NCI-H748 (cell line): ENCODE results near the gene CIDEC.
"Not testable (repeated sequence)": the region's sequence is repeated elsewhere in the genome, so short reads cannot be mapped to it uniquely, and the experiment has no call there.

Experiments used
- DNase-seq: peaks from one replicate; lab custom pipeline; 2025; ENCODE audit not compliant: unreplicated experiment; lab: John Stamatoyannopoulos, UW

Gene CIDEC

GRCh38 chr3:9878700-9879099 lies 1.4 kb downstream of the CIDEC start:
- no peak for DNase-seq

- DNase-seq: no peak
Measured at GRCh38 chr3:9876991-9877390, 3.1 kb downstream of the CIDEC start.

GRCh38 chr3:9876255-9876654 lies 3.8 kb downstream of the CIDEC start:
- not testable (repeated sequence) for DNase-seq

GRCh38 chr3:9875448-9875847 lies 4.6 kb downstream of the CIDEC start:
- peak; percentile 65 for DNase-seq

- DNase-seq: not testable (repeated sequence)
Measured at GRCh38 chr3:9872067-9872466, 8.0 kb downstream of the CIDEC start.

- DNase-seq: no peak
Measured at GRCh38 chr3:9870978-9871377, 9.1 kb downstream of the CIDEC start.

GRCh38 chr3:9869955-9870354 lies 10.1 kb downstream of the CIDEC start:
- no peak for DNase-seq

GRCh38 chr3:9867106-9867505 lies 12.9 kb downstream of the CIDEC start:
- DNase-seq: no peak

- DNase-seq: no peak
Measured at GRCh38 chr3:9866639-9867038, 13.4 kb downstream of the CIDEC start.

GRCh38 chr3:9865125-9865637 lies 14.9 kb downstream of the CIDEC start:
- DNase-seq: not testable (repeated sequence)

GRCh38 chr3:9864200-9864927 lies 15.7 kb downstream of the CIDEC start:
- peak; percentile 63 for DNase-seq

GRCh38 chr3:9863058-9863772 lies 16.8 kb downstream of the CIDEC start:
- DNase-seq: no peak

- no peak for DNase-seq
Measured at GRCh38 chr3:9862391-9863057, 17.5 kb downstream of the CIDEC start.

GRCh38 chr3:9861626-9862130 lies 18.4 kb downstream of the CIDEC start:
- DNase-seq: no peak

- DNase-seq: no peak
Measured at GRCh38 chr3:9861201-9861600, 18.9 kb downstream of the CIDEC start.

- DNase-seq: no peak
Measured at GRCh38 chr3:9859530-9860025, 20.5 kb downstream of the CIDEC start.

- DNase-seq: no peak
Measured at GRCh38 chr3:9855594-9855993, 24.5 kb downstream of the CIDEC start.

- peak; percentile 29 for DNase-seq
Measured at GRCh38 chr3:9854291-9854940, 25.6 kb downstream of the CIDEC start.

- no peak for DNase-seq
Measured at GRCh38 chr3:9852528-9852927, 27.5 kb downstream of the CIDEC start.

- not testable (repeated sequence) for DNase-seq
Measured at GRCh38 chr3:9851926-9852325, 28.1 kb downstream of the CIDEC start.

GRCh38 chr3:9851383-9851782 lies 28.7 kb downstream of the CIDEC start:
- not testable (repeated sequence) for DNase-seq
